Activated naive CD4-positive, alpha-beta T cell treated with anti-CD3 and anti-CD28 coated beads for 36 hours (primary cell): ENCODE measurements around the gene PEAK1. TPM values are rescaled to one million over a fixed set of nuclear protein-coding genes. Genes with fewer than 3 reads are reported as not detected.
"Not testable (repeated sequence)": the region's sequence is repeated elsewhere in the genome, so short reads cannot be mapped to it uniquely, and the experiment has no call there.

Source experiments
- CTCF ChIA-PET: fragments of 350-600 bp; sonication (Branson Sonifier 250); formaldehyde crosslinking; loops from one replicate; lab custom pipeline; 2021; ENCODE audit warnings: antibody characterized with exemption; lab: Charles Lee
- DNase-seq: peaks from one replicate; pipeline ENCODE4 v3.0.0-alpha.2; 2020
- H3K27ac Mint-ChIP-seq: one replicate; pipeline ENCODE4 v1.8.0; 2021; ENCODE audit warnings: mild to moderate bottlenecking, mixed read lengths
- H3K27me3 Mint-ChIP-seq: one replicate; pipeline ENCODE4 v1.8.0; 2021; ENCODE audit warnings: low read depth, mixed read lengths
- H3K36me3 Mint-ChIP-seq: one replicate; pipeline ENCODE4 v1.8.0; 2021; ENCODE audit warnings: low read depth, mixed read lengths
- H3K4me1 Mint-ChIP-seq: one replicate; pipeline ENCODE4 v1.8.0; 2021; ENCODE audit warnings: low read depth, mixed read lengths
- H3K4me3 Mint-ChIP-seq: one replicate; pipeline ENCODE4 v1.8.0; 2021; ENCODE audit warnings: mild to moderate bottlenecking, moderate library complexity, mixed read lengths
- H3K9me3 Mint-ChIP-seq: one replicate; pipeline ENCODE4 v1.8.0; 2021; ENCODE audit warnings: mixed read lengths
- intact Hi-C: fragments of 100-400 bp; cut with micrococcal nuclease; formaldehyde crosslinking; loops from one replicate; pipeline ENCODE4 v1.15.1; 2023
- total RNA-seq, 2 experiments: library from RNA; stranded (reverse); gene quantifications; one replicate each; pipeline ENCODE4 v1.2.3, GENCODE V29; 2021

Gene PEAK1
- total RNA-seq, 2 experiments from 2014 or later: 26.6 to 28.0 TPM

DNA sequence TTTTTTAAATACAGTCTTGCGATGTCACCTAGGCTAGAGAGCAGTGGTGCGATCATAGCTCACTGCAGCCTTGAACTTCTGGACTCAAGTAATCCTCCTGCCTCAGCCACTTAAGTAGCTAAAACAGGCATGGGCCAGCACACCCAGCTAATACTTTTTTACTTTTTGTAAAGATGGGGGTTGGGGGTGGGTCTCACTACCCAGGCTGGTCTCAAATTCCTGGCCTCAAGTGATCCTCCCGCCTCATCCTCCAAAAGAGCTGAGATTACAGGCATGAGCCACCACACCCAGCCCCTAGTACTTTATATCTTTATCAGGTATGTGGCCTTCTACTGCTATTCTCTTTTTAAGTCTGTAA is 8.3 kb downstream of the PEAK1 start:
- H3K4me3 Mint-ChIP-seq: no peak overlapping the region
- H3K27me3 Mint-ChIP-seq: no peaks in the 10 kb centered on the region
- no peak overlapping the region for H3K27ac Mint-ChIP-seq
- H3K36me3 Mint-ChIP-seq: peaks cover 4% of the 10 kb centered on the region
- CTCF ChIA-PET: interaction anchor here (0.6 kb wide), 1 partner anchor 28 kb away, joined by 3 read pairs; no protein-coding TSS in a partner anchor
- H3K9me3 Mint-ChIP-seq: no peaks in the 10 kb centered on the region
- intact Hi-C loops: no loop called here
- H3K4me1 Mint-ChIP-seq: peaks cover 28% of the 10 kb centered on the region
- no peak for DNase-seq

DNA sequence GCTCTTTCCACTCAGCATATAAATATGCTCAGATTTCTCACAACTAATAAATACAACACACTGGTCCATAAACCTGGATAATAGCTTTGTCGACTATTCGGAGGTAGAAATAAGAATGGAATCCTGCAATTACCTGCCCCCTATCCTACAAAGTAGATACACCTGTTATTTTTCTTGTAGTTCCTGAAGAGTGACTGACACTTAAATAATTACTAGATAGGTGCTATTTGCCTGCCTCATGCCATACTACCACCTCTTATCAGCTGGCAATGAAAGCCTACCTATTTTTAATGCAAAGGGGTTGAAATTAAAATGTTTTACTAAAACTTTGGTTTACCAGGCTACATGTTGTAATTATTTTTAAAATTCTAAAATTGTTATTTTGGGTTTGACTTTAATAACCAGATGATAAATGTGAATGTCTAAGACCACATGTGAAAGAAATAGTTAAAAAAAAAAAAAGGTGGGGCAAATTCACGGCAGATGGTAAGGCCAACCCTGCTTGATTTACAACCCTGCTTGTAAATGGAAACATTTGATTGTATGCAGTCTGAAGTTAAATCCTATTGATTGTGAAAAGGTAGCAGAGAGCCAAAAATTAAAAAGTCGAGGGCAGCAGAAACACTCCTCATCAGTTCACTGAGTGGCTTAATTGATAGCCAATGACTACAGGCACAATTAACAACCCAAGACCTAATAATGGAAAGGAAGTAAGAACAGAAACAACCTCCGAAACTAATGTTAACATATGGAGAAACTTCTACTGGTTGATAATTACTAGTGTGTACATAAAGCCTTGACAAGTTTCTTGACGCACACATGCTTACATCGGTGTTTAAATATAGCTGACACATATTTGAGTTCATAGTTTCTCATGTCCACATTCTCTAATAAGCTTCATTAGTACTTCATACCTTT is 8.9 kb downstream of the PEAK1 start:
- H3K4me3 Mint-ChIP-seq: no peak overlapping the region
- DNase-seq: no peak
- H3K36me3 Mint-ChIP-seq: peaks cover 5% of the 10 kb centered on the region
- no peaks in the 10 kb centered on the region for H3K27me3 Mint-ChIP-seq
- no peaks in the 10 kb centered on the region for H3K9me3 Mint-ChIP-seq
- H3K27ac Mint-ChIP-seq: peak overlapping the region; percentile 20
- intact Hi-C loops: no loop called here
- H3K4me1 Mint-ChIP-seq: peaks cover 34% of the 10 kb centered on the region
- CTCF ChIA-PET: interaction anchor here (0.7 to 1.2 kb wide), 2 partner anchors 8 to 133 kb away, joined by 3 to 4 read pairs; no protein-coding TSS in a partner anchor

DNA sequence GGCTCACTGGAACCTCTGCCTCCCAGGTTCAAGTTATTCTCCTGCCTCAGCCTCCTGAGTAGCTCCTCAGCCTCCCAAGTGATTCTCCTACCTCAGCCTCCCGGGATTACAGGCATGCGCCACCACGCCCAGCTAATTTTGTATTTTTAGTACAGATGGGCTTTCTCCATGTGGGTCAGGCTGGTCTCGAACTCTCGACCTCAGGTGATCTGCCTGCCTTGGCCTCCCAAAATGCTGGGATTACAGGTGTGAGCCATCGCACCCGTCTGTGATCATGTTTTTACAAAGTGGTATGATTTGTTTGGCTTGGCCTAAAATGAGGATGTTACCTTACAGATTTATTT is 9.8 kb downstream of the PEAK1 start:
- H3K27me3 Mint-ChIP-seq, H3K36me3 Mint-ChIP-seq, intact Hi-C loops, H3K9me3 Mint-ChIP-seq, DNase-seq: not testable (repeated sequence)
- Mint-ChIP-seq H3K4me3 (peak overlapping the region; percentile 68), H3K4me1 (peaks cover 40% of the 10 kb centered on the region), H3K27ac (peak overlapping the region; percentile 86)
- CTCF ChIA-PET: interaction anchor here (0.7 to 1.7 kb wide), 3 partner anchors 9 to 223 kb away, joined by 3 to 7 read pairs (median 4); no protein-coding TSS in a partner anchor

DNA sequence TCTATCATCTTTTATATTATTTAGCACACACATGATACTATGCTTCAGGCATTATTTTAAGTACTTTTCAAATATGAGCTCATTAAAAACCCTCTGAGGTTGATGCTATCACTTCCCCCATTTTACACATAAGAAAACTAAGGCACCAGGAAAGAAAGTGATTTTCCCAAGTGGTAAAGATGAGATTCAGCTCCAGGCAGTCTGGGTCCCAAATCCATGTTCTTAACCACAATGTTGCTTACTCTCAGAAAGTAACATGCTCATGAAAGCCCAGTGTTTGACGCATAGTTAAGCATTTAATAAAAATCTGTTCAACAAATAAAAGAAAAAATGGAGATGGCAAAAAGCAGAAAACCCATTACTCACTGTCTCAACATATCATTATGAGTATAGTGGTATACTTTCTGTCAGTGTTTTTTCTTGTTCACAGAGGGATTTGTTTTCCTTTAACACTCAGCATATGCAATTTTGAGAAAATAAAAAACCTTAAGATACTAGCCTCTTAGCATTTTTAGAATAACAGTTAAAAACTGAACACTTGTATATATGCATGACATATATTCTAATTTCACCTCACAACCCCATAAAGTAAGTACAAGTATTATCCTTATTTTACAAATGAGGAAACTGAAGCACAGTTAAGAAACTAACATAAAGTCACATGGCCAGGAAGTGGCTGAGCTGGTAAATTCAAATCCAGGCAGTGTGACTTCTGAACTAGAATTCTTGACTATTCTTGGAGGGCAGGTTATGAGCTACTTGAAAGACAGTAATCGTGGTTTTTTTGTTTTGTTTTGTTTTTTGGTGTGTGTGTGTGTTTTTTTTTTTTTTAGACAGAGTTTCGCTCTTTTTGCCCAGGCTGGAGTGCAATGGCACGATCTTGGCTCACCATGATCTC is 10.4 kb downstream of the PEAK1 start:
- CTCF ChIA-PET: interaction anchor here (0.7 to 1.7 kb wide), 4 partner anchors 10 to 222 kb away, joined by 3 to 7 read pairs (median 4); no protein-coding TSS in a partner anchor
- Mint-ChIP-seq H3K4me3 (peak overlapping the region; percentile 68), H3K27me3 (no peaks in the 10 kb centered on the region), H3K4me1 (peaks cover 38% of the 10 kb centered on the region), H3K9me3 (no peaks in the 10 kb centered on the region), H3K36me3 (peaks cover 5% of the 10 kb centered on the region), H3K27ac (peak overlapping the region; percentile 86)
- intact Hi-C loops: loop anchor here (1.0 to 5.0 kb wide), 2 partner anchors 11 to 222 kb away; partner anchors contain the start of genes HMG20A and PEAK1
- DNase-seq: peak; percentile 65

DNA sequence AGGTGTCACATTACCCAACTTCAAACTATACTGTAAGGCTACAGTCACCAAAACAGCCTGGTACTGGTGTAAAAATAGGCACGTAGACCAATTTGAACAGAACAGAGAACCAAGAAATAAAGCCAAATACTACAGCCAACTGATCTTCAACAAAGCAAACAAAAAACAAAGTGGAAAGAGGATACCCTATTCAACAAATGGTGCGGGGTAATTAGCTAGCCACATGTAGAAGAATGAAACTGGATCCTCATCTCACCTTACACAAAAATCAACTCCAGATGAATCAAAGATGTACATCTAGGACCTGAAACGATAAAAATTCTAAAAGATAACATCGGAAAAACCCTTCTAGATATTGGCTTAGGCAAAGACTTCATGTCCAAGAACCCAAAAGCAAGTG is 13.1 kb downstream of the PEAK1 start:
- H3K36me3 Mint-ChIP-seq: peaks cover 5% of the 10 kb centered on the region
- H3K4me1 Mint-ChIP-seq: peaks cover 56% of the 10 kb centered on the region
- H3K27me3 Mint-ChIP-seq: no peaks in the 10 kb centered on the region
- no peak for DNase-seq
- H3K4me3 Mint-ChIP-seq: no peak overlapping the region
- no peaks in the 10 kb centered on the region for H3K9me3 Mint-ChIP-seq
- no peak overlapping the region for H3K27ac Mint-ChIP-seq
- CTCF ChIA-PET: interaction anchor here (0.5 to 1.0 kb wide), 4 partner anchors 15 to 136 kb away, joined by 3 read pairs; no protein-coding TSS in a partner anchor
- intact Hi-C loops: loop anchor here (5.0 kb wide), 1 partner anchor 220 kb away; no protein-coding TSS in a partner anchor

DNA sequence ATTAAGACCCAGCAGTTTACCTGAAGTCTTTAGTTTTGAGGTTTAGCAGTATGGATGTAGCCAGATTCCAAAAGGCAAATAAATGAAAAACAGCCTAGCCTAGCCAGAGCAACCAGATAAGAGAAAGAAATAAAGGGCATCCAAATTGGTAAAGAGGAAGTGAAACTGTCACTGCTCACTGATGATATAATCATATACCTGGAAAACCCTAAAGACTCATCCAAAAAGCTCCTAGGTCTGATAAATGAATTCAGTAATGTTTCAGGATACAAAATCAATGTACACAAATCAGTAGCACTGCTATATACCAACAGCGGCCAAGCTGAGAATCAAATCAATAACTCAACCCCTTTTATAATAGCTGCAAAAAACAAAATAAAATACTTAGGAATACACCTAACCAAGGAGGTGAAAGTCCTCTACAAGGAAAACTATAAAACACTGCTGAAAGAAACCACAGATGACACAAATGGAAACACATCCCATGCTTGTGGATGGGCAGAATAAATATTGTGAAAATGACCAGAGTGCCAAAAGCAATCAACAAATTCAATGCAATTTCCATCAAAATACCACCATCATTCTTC is 13.6 kb downstream of the PEAK1 start:
- not testable (repeated sequence) for DNase-seq, H3K4me3 Mint-ChIP-seq, H3K9me3 Mint-ChIP-seq, H3K27me3 Mint-ChIP-seq, H3K27ac Mint-ChIP-seq, H3K36me3 Mint-ChIP-seq
- intact Hi-C loops: loop anchor here (5.0 kb wide), 1 partner anchor 219 kb away; no protein-coding TSS in a partner anchor
- peaks cover 58% of the 10 kb centered on the region for H3K4me1 Mint-ChIP-seq
- CTCF ChIA-PET: interaction anchor here (0.5 to 1.0 kb wide), 5 partner anchors 16 to 137 kb away, joined by 3 to 4 read pairs (median 3); no protein-coding TSS in a partner anchor

DNA sequence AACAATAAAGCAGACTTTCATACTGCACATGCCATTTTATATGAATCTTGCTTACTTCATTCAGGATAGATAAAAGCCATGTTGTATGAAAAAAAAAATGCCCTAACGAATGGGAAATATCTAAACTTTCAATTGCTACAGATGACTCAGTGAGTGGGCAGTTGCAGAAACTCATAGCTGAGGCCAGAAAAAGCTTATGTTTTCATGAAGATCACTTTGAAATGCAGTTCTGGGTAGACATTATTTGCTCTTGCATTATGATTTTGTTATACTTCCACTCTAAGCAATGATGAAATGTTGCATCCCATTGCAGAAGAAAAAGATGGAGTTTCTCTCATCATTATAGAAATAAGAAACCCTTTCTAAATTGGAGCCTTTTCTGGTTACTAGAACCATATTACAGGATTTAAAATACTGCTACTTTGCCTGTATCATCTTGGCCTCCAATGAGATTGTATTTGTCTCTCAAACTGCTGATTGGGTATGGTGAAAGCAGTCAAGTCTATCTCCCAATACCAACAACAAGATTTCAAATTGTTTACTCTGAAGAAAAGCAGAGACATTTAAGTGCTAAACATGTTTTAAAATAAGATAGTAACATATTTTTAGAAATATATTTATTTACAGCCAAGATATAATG is 17.0 kb downstream of the PEAK1 start:
- CTCF ChIA-PET: interaction anchor here (1.2 kb wide), 1 partner anchor 30 kb away, joined by 4 read pairs; no protein-coding TSS in a partner anchor
- Mint-ChIP-seq H3K9me3 (peaks cover 20% of the 10 kb centered on the region), H3K4me3 (peak overlapping the region; percentile 17), H3K36me3 (peaks cover 3% of the 10 kb centered on the region), H3K27ac (peak overlapping the region; percentile 61), H3K27me3 (no peaks in the 10 kb centered on the region), H3K4me1 (peaks cover 43% of the 10 kb centered on the region)
- intact Hi-C loops: loop anchor here (2.0 kb wide), 1 partner anchor 16 kb away; no protein-coding TSS in a partner anchor
- peak; percentile 17 for DNase-seq

DNA sequence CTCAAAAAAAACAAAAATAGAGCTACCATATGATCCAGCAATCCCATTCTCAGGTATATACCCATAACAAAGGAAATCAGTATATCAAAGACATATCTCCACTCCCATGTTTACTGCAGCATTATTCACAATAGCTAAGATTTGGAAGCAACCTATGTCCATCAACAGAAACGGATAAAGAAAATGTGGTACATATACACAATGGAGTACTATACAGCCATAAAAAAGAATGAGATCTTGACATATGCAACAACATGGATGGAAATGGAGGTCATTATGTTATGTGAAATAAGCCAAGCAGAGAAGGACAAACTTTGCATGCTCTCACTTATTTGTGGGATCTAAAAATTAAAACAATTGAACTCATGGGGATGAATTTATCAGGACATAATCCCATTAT is 19.6 kb downstream of the PEAK1 start:
- Mint-ChIP-seq H3K4me3 (no peak overlapping the region), H3K27me3 (no peaks in the 10 kb centered on the region), H3K27ac (no peak overlapping the region), H3K36me3 (peaks cover 4% of the 10 kb centered on the region), H3K9me3 (peaks cover 30% of the 10 kb centered on the region), H3K4me1 (peaks cover 24% of the 10 kb centered on the region)
- intact Hi-C loops: no loop called here
- DNase-seq: no peak
- CTCF ChIA-PET: no interaction called here

DNA sequence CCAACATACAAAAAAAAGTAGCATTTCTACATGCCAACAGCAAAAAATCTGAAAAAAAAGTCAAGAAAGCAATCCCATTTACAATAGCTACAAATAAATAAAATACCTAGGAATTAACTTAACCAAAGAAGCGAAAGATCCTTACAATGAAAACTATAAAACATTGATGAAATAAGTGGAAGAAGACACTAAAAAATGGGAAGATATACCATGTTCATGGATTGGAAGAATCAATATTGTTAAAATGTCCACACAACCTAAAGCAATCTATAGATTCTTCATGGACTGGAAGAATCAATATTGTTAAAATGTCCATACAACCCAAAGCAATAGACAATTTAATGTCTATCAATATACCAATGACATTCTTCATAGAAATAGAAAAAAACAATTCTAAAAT is 21.0 kb downstream of the PEAK1 start:
- peaks cover 21% of the 10 kb centered on the region for H3K4me1 Mint-ChIP-seq
- peaks cover 4% of the 10 kb centered on the region for H3K36me3 Mint-ChIP-seq
- no peaks in the 10 kb centered on the region for H3K27me3 Mint-ChIP-seq
- H3K4me3 Mint-ChIP-seq: no peak overlapping the region
- DNase-seq: no peak
- H3K9me3 Mint-ChIP-seq: peaks cover 33% of the 10 kb centered on the region
- CTCF ChIA-PET: interaction anchor here (0.6 kb wide), 1 partner anchor 486 kb away, joined by 3 read pairs; no protein-coding TSS in a partner anchor
- intact Hi-C loops: no loop called here
- no peak overlapping the region for H3K27ac Mint-ChIP-seq

DNA sequence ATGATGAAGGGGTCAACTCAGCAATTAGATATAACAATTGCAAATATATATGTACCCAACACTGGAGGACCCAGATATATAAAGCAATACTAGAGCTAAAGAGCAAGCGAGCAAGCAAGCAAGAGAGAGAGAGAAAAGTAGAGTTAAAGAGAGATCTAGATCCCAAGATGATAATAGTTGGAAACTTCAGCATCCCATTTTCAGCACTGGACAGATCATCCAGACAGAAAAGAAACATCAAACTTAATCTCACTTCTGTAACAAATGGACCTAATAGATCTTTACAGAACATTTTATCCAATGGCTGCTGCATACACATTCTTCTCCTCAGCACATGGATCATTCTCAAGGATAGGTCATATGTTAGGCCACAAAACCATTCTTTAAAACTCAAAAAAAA is 23.2 kb downstream of the PEAK1 start:
- peaks cover 3% of the 10 kb centered on the region for H3K4me1 Mint-ChIP-seq
- no peak for DNase-seq
- H3K36me3 Mint-ChIP-seq: peaks cover 4% of the 10 kb centered on the region
- intact Hi-C loops: no loop called here
- no peak overlapping the region for H3K4me3 Mint-ChIP-seq
- no peaks in the 10 kb centered on the region for H3K27me3 Mint-ChIP-seq
- CTCF ChIA-PET: no interaction called here
- H3K27ac Mint-ChIP-seq: no peak overlapping the region
- peaks cover 33% of the 10 kb centered on the region for H3K9me3 Mint-ChIP-seq
